Hair follicular keratinocyte (primary cell): ENCODE data around the gene PRAMEF15. TPM values are rescaled to one million over a fixed set of nuclear protein-coding genes. Genes with fewer than 3 reads are reported as not detected.

Source experiments
- total RNA-seq: library from RNA; depleted of rRNA; stranded (reverse); fragments of >200 nt; gene quantifications from 2 replicates; pipeline ENCODE4 v1.2.3, GENCODE V29; 2015

PRAMEF15 gene
- total RNA-seq = not detected in 2 replicates

GRCh38 chr1:13315281-13315680 lies at the start of gene PRAMEF15:
Gene PRAMEF15, plus strand, starts transcription at chr1:13315581. Its CDS starts 2,827 bp downstream, at chr1:13318408.

GRCh38 chr1:13285037-13285436 lies 30.3 kb upstream of the PRAMEF15 start, which contains the start of gene PRAMEF8:
Gene PRAMEF8, minus strand, starts transcription at chr1:13285137. Its CDS starts 1,046 bp downstream, at chr1:13284091.

GRCh38 chr1:13303239-13303638 lies 12.1 kb upstream of the PRAMEF15 start, which contains the start of gene PRAMEF33:
Gene PRAMEF33, plus strand, starts transcription at chr1:13303539. Its CDS starts 2,416 bp downstream, at chr1:13305955.

GRCh38 chr1:13347034-13347433 lies 31.7 kb downstream of the PRAMEF15 start, which contains the start of gene PRAMEF14:
Gene PRAMEF14, minus strand, starts transcription at chr1:13347134. Its CDS starts 1,820 bp downstream, at chr1:13345314.

Other genes with a start within 250 kb of the PRAMEF15 start
- not detected in 2 replicates for gene PRAMEF25, start 244.8 kb upstream of the PRAMEF15 start, total RNA-seq
- gene HNRNPCL2, start 198.7 kb upstream of the PRAMEF15 start, total RNA-seq = not detected in 2 replicates
- not detected in 2 replicates for gene PRAMEF26, start 159.6 kb upstream of the PRAMEF15 start, total RNA-seq
- not detected in 2 replicates for gene HNRNPCL4, start 149.9 kb upstream of the PRAMEF15 start, total RNA-seq
- gene PRAMEF9, start 143.7 kb upstream of the PRAMEF15 start, total RNA-seq = not detected in 2 replicates
- gene PRAMEF13, start 114.2 kb upstream of the PRAMEF15 start, total RNA-seq = not detected in 2 replicates
- gene PRAMEF18, start 89.4 kb upstream of the PRAMEF15 start, total RNA-seq = not detected in 2 replicates
- gene PRAMEF5, start 61.4 kb upstream of the PRAMEF15 start, total RNA-seq = not detected in 2 replicates
- gene PRAMEF8, start 30.4 kb upstream of the PRAMEF15 start, total RNA-seq = not detected in 2 replicates
- not detected in 2 replicates for gene PRAMEF33, start 12.0 kb upstream of the PRAMEF15 start, total RNA-seq
- gene PRAMEF14, start 31.6 kb downstream of the PRAMEF15 start, total RNA-seq = not detected in 2 replicates
- not detected in 2 replicates for gene PRAMEF19, start 56.4 kb downstream of the PRAMEF15 start, total RNA-seq
- not detected in 2 replicates for gene PRAMEF17, start 74.1 kb downstream of the PRAMEF15 start, total RNA-seq
- not detected in 2 replicates for gene PRAMEF20, start 94.9 kb downstream of the PRAMEF15 start, total RNA-seq
- gene LRRC38, start 198.4 kb downstream of the PRAMEF15 start, total RNA-seq = not detected in 2 replicates